Stimulated activated CD8-positive, alpha-beta memory T cell treated with anti-CD3 and anti-CD28 coated beads, Interleukin-12 subunit alpha, Interleukin-12 subunit beta, amount 100 ng/mL, for 24 hours (primary cell): ENCODE measurements around the gene STX8.

Experiments
- DNase-seq: peaks from one replicate; pipeline ENCODE4 v3.0.0-alpha.2; 2020; ENCODE audit errors: extremely low read depth

STX8 gene

DNA sequence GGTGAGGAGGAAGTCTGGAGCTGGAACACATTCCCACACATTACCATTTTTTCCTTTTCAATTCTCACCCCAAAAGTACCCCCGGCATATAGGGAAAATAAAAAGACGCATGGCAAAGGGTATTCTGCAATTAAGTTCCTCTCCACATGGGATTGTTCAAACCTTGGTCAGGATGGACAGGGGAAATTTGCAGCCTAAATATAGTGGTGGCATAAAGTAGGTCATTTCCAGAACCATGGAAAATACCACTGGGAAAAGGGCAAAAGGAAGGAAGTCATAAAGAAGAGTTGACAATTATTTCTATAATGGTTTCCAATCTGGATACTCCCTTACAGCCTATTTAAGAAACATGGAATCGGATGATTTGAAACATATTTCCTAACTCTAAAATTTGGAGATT is 135.8 kb downstream of the STX8 start:
- DNase-seq = no peak

DNA sequence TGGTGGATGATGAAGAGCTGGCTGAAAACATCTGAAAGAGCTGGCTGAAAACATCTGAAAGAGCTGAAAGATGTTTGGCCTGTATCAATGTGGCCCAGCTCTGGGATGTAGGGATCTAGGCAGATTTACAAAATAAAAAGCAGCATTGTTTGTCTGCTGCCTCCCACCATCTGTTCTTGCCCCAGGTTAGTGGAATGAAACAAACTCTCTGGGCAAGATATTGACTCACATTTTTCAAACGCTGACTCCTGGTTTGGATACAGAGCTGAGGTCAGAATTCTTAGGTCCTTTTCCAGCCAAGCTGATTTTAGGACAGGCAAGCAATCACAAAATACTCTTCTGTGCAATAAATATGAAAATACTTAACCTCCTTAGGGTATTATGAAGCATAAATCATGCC is 139.0 kb downstream of the STX8 start:
- no peak for DNase-seq

DNA sequence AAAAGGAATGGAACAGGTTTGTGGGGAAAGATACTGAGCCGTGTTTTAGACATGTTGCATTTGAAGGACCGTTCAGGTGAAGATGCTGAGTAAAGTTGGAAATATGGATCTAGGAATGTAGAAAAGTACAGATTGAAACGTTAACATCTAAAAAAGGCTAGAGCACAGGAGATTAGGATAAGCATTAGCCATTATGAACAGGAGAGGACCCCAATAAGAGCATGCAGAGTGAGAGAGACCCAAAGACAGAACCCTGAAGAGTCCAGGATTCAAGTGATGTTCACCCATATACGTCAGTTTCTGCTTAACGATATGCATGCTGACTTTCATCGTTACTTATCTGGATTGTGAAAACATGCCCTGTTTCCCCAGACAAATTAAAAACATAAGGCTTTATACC is 140.5 kb downstream of the STX8 start:
- DNase-seq = no peak

DNA sequence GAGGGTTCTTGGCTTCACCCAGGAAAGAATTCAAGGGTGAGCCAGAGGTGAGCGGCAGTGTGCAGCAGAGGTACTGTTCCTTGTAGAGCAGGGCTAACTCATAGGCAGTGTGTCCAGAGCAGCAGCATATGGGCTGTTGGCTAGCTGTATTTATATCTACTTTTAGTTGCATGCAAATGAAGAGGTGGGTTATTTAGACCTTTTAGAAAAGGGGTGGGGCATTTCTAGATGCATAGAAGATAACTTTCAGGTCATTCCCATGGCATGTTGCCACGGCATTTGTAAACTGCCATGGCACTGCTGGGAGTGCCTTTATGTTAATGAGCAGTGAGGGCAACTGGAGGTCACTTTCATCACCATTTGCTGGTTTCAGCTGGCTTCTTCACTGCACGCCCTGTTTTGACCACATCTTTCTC is 141.0 kb downstream of the STX8 start:
- DNase-seq = no peak

DNA sequence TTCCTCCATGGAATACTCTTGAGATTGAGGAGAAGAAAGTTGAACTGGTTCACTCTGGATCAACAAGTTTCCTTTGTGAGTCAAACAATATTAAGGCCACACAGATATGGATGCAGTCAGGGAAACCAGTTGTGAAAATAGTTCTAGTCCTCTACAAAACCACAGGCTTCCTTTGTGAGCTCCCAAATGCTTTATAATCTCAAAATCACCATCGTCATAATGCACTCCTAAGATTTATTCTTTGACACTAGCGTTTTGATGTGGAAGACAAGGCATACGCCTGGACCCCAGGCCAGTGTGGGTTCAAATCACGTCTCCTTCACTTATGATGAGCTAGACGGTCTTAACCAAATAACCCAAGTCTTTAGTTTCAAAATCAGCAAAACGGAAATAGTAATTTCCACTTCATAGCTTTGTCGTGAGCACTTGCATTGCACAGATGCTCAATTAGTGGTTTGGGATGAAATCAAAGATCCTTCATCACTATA is 142.6 kb downstream of the STX8 start:
- DNase-seq = no peak

DNA sequence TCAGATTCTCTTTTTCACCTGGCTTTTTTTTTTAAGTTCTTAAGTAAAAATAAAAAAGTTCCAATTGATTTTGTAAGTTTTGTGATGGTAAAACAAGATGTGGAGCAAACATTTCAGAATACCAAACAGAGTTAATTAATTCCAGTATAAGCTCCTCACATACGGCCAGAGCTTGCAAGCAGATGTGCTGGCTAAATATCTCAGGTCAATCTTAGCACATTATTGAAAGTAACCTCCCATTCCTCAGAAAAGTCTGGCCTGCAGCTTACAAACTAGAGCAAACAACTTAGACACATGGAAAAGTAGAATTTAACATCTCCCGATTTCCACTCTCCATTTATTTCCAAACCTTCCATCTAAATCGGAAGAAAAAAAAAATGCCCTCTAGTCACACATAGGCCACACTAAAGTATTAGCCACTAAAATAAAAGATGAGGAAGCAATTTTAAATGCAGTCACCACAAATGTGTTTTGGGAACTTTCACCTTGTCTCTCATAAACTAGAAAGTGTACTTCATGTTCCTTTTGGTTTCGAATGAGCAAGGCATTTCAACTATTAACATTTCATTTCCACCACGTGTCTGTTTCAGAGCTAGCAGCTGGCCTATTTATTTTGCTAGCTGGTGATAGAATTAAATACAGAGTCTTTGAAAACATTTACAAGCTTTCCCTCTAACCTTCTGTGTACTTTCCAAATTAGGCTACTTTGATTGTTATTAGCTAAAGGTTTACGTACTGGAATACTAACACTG is 143.3 kb downstream of the STX8 start:
- DNase-seq = no peak

DNA sequence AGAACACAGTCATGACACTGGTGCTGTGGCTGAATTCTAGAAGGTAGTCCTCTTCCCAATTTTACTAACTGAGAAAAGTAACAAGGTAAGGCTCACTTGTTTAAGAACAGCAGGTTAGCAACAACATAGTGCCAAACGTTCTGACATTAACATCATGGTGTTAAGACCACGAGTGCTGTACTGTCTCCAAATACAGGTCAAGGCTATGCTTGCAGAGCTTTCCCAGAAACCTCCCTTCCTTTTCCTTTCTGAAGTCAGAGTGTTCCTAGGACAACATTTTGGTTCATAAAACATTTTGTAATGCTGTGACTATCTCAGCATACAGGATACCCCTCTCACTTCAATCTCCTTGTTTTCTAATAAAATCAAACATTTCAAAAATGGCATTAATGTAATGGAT is 144.0 kb downstream of the STX8 start:
- no peak for DNase-seq

DNA sequence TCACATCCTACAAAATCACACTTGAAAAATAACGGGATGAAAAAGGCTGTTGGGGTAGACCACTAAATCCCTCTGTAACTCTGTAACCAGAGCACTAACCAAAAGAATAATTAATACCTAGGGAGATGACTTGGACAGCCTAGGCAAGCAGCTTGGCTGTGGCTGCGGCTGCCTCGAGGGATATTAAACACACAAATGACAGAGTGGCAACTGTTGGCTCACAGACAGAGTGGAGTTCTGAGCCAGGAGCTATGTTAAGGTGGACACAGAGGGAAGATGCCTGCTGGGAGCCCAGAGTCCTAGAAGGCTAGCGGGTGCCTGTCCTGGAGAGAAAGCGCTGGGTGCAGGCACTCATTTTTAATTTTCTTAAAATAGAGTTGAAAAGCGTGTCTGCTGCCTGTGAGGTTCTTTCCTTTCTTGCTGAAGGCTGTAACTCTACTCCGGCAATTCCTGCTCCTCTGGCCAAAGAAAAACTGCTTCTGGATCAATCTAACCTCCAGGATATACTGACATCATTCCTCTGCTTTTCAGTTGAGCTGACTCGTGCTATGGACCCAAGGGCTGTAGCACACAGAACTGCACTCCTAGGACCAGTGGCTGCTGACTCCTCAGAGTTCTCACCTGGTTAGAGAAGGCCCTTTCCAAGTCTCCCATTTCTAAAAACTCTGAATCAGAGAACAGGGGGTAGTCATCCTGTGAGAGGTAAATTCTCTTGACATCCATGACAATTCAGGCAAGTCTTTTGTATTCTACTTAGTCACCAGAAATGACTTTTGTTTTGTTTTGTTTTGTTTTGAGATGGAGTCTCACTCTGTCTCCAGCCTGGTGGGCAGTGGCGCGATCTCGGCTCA is 147.9 kb downstream of the STX8 start:
- no peak for DNase-seq

DNA sequence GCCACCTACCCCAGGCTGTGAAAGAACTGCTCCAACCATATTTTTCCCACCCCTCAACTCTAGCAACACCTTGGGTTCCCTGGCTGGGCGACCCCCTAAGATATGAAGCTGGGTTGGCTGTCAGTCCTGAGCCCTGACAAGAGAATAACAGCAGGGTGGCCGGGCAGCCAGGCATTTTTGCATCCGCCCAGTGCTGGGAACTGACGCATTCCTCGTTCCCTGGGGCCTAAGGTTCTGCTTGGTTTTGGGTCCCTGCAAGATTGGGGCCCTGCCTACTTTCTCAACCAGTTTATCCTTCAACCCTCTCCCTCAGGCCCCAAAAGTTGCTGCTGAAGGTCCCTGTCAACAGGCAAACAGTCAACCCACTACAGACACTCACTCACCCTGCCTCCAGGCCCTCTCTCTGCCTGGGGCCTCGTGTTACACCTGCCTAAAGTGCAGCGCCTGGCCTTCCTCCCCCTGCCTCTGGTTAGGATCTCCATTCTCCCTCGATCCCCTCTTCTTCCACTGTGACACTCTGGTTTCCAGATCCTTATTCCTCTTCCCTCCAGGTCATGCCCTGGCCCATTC is 151.5 kb downstream of the STX8 start:
- no peak for DNase-seq

DNA sequence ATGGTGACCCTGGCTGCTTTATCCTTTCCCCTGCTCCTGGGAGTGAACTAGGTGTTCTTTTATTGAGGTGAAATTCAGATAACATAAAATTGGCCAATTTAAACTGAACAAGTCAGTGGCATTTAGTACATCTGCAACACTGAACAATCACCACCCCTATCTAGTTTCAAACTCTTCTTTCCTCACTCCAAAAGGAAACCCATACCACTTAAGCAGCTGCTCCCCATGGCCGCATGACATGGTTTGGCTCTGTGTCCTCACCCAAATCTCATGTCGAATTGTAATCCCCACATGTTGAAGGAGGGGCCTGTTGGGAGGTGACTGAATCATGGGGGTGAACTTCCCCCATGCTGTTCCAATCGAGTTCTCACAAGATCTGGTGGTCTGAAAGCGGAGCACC is 154.1 kb downstream of the STX8 start:
- no peak for DNase-seq

DNA sequence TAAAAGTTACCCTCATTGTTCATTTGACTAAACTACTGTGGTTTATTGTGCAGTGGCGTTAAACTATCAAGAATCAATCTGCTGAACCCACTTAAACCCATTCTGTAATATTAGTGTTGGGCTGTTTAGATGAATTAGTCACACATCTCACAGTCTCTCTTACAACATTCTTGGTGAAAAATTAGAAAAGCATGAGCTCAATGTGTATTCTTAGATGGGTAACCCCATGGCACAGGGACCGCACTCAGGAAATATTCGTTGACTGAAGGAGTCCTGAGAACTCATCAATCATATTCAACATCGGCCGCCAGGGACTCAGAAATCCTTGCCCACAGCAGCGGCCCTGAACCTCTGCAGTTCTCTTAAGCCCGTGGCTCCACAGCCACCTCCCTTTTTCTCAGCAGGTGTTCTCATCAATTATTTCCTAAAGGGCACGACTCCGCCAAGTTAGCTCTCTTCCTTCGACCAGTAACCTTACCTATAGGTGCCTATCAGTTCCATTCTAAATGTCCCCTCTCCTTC is 155.6 kb downstream of the STX8 start:
- DNase-seq = no peak

DNA sequence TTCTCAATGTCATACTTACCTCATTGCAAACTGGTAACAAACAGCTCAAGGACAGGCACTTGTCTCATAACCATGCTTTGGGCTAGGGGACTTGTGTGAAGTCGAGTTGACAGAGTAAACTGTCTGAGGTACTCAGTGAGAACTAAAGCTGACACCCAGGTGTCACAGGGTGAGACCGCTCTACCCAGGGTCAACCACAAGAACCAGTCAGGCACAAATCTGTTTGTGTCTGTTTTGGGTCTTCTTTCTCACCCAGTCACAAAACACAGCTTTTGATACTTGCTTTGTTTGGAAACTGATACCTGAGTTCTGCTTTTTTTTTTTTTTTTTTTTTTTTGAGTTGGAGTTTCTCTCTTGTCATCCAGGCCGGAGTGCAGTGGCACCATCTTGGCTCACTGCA is 161.1 kb downstream of the STX8 start:
- no peak for DNase-seq

DNA sequence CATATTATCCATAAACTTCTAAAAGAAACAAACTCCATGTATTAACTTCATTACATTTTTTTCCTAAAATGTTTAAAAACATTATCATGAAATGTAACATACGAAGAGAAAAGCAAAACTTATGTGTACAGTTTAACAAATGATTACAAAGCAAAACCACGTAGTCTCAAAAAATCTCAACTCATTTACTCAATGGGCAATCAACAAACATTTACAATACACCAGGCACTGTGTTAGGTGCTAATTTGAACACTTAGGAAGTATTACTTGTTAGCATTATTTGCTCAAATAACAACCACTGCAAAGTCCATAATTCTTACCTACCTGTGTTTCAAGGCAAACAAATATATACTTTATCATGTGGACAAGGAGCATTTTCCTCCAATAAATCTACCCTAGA is 164.9 kb downstream of the STX8 start:
- no peak for DNase-seq

DNA sequence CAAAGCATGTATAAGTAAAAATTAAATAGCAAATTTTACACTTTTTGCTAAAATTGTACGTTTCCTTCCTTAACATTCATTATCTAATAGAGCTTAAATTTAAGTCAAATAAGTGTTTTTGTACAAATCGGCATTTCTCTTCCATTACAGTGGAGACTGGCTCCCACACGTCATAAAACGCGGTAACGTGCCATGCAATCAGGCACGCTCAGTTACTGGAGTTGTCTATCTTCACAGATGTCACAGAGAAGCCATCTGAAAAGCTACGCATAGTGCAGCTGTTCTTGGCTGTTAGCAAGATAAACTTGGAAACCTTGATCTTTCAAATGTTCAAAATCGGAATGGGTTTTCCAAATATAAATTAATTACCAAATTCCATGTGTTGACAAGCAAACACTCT is 165.3 kb downstream of the STX8 start:
- DNase-seq = no peak

DNA sequence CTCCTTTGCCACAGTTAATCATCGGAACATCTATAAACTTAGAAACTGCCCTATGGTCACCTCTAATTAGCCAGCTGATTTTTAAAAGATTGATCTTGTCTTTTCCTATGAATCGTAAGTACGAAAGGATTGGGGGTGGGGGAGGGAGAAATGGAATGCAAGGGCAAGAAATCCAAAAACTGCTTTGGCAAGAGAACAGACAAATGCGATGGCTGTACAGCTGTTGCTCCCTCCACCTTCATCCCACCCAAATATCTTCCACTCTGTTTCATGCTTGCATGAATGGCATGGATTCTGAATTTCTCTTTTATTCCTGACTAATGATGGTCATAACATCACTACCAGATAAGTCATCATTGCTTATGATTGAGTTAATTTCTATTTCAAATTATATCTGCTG is 165.7 kb downstream of the STX8 start:
- DNase-seq = no peak

DNA sequence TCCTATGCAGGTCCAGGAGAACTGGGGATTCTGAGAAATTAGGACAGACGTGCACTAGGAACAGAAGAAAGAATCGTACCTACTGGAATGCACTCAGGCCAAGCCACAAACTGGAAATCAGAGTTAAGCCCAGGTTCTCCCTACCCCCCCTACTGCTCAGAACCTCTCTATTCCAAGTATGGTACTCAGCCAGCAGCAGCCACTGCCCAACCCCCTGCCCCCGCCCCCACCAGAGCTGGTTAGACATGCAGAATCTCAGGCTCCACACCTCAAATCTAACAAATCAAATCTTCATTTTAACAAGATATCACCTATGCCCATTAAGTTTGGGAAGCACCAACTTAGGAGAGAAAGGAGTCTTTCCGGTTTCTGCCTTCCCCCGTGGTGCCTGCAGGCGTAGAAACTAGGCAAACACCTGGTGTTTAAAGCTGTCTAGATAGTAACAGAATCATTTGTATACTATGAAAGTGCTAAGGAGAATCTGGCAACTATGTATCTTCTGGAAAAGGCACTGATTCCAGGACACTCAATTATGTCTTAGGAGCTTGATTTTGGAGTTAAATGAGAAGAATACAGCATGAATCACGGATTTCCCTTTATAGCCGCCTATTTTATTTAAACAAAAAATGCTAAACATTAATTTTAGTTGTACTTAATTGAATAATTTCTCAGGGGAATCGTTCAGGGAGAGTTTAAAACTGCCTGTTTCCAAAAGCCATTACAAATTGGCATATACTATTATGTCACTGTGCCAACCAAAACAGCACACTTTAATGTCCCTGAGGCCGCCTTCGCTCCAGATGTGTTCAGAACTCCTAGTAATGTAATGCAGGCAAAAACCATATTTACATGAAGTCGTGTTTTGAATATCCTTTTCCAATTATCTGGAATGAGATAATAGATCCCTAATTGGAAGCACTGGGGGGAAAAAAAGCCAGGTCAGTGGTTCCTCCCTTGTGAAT is 166.5 kb downstream of the STX8 start:
- DNase-seq = no peak

DNA sequence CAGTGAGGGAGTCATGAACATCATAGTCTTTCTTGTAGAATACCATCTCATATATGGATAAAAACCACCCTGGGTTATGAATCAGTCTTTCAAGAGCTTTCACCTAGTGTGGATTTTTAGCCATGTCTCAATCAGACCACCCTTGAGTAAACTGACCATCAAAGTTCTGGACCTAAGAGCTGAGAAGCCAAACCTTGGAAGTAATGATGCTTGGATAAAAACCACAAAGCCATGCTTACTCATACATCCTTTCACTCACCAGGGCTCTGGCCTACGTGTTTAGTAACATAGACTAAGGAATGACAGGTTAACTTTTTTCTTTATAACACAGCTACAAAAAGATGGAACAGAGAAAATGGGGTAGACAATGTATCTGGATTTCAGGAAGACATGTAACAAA is 167.2 kb downstream of the STX8 start:
- DNase-seq = no peak

DNA sequence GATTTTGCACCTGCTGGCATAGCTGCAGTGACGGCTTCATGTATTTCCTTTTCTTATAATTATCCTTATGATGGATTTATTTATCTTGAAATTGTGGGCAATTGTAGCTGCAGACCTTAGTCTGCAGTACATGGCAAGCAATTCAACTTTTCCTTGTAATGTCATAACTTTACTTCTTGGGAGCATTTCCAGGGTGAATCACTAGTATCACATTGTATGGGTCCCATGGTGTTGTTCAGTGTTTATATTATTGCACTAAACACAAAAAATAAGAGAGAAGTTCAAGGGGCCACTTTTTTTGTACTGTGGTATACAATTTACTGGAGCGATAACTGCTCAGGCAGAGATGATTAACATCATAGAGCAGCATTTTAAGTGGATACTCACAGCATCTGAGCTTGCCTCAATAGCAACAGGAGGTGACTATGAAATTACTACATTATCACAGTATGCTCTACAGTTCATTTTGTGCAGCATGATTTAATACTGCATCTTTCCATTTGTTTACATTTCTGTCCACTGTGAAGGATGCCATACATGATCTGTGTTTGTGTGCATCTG is 169.5 kb downstream of the STX8 start:
- DNase-seq = no peak

DNA sequence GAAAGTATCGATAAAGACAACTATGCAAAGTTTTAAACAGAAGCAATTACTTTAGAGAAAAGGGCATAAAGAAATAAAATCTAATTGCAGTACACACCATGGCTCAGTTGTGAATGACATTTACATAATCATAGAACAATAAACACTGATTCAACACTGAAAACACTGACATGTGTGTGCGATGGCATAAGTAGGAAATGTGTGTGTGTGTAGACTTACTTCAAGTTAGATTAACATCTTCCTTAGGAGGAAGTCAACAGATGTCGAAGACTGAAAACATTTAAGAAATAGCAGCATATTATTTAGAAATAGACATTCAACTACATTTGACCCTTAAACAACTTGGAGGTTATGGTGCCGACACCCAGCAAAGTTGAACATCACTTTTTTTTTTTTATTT is 172.4 kb downstream of the STX8 start:
- no peak for DNase-seq

DNA sequence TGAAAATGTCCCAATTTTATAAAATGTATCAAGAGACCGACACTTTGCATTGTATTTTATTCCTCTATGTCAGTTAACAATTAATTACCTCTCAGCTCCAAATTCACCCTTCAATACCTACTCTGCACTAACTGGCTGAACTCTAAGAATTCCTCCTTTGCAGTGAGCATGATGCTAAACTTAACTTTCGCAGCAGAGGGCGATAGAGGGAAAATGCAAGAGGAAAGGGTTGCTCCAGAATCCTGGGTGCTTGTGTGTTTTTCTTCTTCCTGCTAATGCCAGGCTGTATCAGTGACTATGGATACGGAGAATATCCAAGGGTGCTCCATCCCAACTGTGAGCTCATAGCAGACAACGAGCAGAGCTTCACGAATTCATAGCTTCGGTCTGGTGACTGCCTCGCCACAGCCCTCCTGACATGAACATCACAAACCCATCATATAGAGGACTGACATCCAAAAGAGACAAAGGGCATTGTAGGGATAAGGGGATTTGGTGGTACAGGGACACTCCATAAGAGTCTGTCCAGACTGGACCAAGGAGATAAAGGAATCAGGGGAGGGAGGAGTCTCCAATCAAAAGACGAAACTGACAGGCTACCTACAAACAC is 172.9 kb downstream of the STX8 start:
- DNase-seq = no peak

DNA sequence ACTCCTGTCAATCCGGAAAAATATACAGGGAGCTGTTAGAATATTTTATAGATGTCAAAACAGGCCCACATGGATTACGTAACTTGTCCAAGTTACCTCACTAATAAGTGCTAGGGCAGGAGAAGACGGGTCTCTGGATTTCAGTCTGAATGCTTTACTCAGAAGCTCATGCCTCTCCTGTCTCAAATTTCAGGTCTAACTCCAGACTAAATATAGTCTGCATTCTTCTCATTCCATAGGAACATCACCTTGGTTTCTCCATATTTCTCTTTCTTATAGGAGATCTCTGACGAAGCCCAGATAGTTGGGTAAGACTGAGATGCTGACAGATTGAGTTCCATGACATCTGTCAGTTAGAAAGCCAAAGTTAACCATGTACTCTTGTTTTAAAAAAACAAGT is 174.2 kb downstream of the STX8 start:
- no peak for DNase-seq
